HepG2 (cell line): ENCODE results near the gene SPAG7. TPM values are rescaled to one million over a fixed set of nuclear protein-coding genes. Genes with fewer than 3 reads are reported as not detected.

Experiments
- ATAC-seq: fragments of 200-7000 bp; cut with Tn5 transposase; 3 replicates; pipeline ENCODE4 v1.9.1; 2020; ENCODE audit warnings: mild to moderate bottlenecking, moderate library complexity
- BruUV-seq: library from RNA; stranded (reverse); fragments of 400-500 nt; replicated peaks from 2 replicates; lab custom pipeline; 2021; lab: Mats Ljungman, UMichigan
- CTCF ChIA-PET: fragments of 300-600 bp; formaldehyde crosslinking; extraction: SDS; loops from one replicate; lab custom pipeline; 2021; ENCODE audit warnings: low total read pairs, inconsistent platforms, low intra/inter-chr PET ratio; lab: Yijun Ruan, JAX
- POLR2A ChIA-PET: fragments of 350-600 bp; sonication (Branson Sonifier 250); formaldehyde crosslinking; loops from one replicate; lab custom pipeline; 2020; ENCODE audit warnings: antibody characterized with exemption, inconsistent platforms; lab: Yijun Ruan, JAX
- DNase-seq: peaks from one replicate; pipeline ENCODE4 v3.0.0-alpha.2; 2015; ENCODE audit warnings: low spot score
- FAIRE-seq: peaks from 3 replicates; lab custom pipeline; 2011; peaks lifted over from hg19 to GRCh38; lab: Jason Lieb, UNC
- H2AFZ ChIP-seq: one replicate; pipeline ENCODE4 v1.6.1; 2011; ENCODE audit warnings: low read length, inconsistent platforms
- H3K27ac ChIP-seq: fragments of 300-600 bp; 3 replicates; pipeline ENCODE4 v1.8.0; 2011; ENCODE audit warnings: mixed run types, mild to moderate bottlenecking, mixed read lengths, low read length, inconsistent platforms; ENCODE audit not compliant: insufficient read depth; ENCODE audit errors: extremely low read length
- H3K27me3 ChIP-seq, 2 experiments: fragments of 200-600 bp in 1 of 2; 2 replicates in 1 of 2; 3 replicates in 1 of 2; pipeline versions ENCODE4 v1.6.0 to v1.8.0; 2011; ENCODE audit warnings: low read length in 2 of 2, mild to moderate bottlenecking in 2 of 2, moderate library complexity in 2 of 2, inconsistent platforms in 1 of 2; ENCODE audit not compliant: insufficient read depth in 2 of 2, control insufficient read depth in 1 of 2
- H3K36me3 ChIP-seq, 2 experiments: fragments of 200-600 bp in 1 of 2; replicated peaks in 1 of 2; 2 replicates in 1 of 2; 3 replicates in 1 of 2; pipeline versions ENCODE4 v1.5.1 to v1.8.0; 2011; ENCODE audit warnings: low read length in 2 of 2, inconsistent platforms in 1 of 2; ENCODE audit not compliant: insufficient read depth in 2 of 2, control insufficient read depth in 1 of 2
- H3K4me1 ChIP-seq: 2 replicates; pipeline ENCODE4 v1.5.1; 2012; ENCODE audit warnings: low read length, inconsistent platforms; ENCODE audit not compliant: insufficient read depth
- H3K4me2 ChIP-seq: 2 replicates; pipeline ENCODE4 v1.6.0; 2011; ENCODE audit warnings: low read depth, low read length, inconsistent platforms
- H3K4me3 ChIP-seq, 3 experiments: fragments of 200-600 bp in 1 of 3; sonication (generic), shearing (Covaris generic) in 1 of 3; replicated peaks in 1 of 3; 2 replicates each; pipeline ENCODE4 v1.5.1; 2011 to 2016; ENCODE audit warnings: low read length in 3 of 3, inconsistent platforms in 2 of 3, low read depth in 2 of 3, mild to moderate bottlenecking in 2 of 3, control low read depth in 1 of 3, mixed read lengths in 1 of 3; ENCODE audit not compliant: insufficient read depth in 1 of 3
- H3K79me2 ChIP-seq: one replicate; pipeline ENCODE4 v1.6.1; 2011; ENCODE audit warnings: low read length, inconsistent platforms; ENCODE audit not compliant: insufficient read depth
- H3K9ac ChIP-seq: 2 replicates; pipeline ENCODE4 v1.6.0; 2011; ENCODE audit warnings: mild to moderate bottlenecking, low read depth, low read length, inconsistent platforms; ENCODE audit not compliant: insufficient read depth
- H3K9me3 ChIP-seq: 2 replicates; pipeline ENCODE4 v1.5.1; 2012; ENCODE audit warnings: mild to moderate bottlenecking, low read length
- H4K20me1 ChIP-seq: 2 replicates; pipeline ENCODE4 v1.6.0; 2011; ENCODE audit warnings: inconsistent platforms, mild to moderate bottlenecking, low read length, moderate library complexity; ENCODE audit not compliant: insufficient read depth
- ARID2 ChIP-seq: sonication (generic); formaldehyde crosslinking; IDR thresholded peaks from 2 replicates; pipeline ENCODE4 v1.8.1; 2022; ENCODE audit warnings: mild to moderate bottlenecking, missing genetic modification reagents, borderline replicate concordance
- CTCF ChIP-seq: sonication (generic); formaldehyde crosslinking; IDR thresholded peaks from 2 replicates; pipeline ENCODE4 v1.5.0; 2020; ENCODE audit warnings: mild to moderate bottlenecking, missing genetic modification reagents, moderate library complexity
- DR1 ChIP-seq: sonication (generic); formaldehyde crosslinking; IDR thresholded peaks from 2 replicates; pipeline ENCODE4 v1.8.0; 2021; ENCODE audit warnings: mild to moderate bottlenecking, missing genetic modification reagents, inconsistent platforms
- EP300 ChIP-seq, 3 experiments: sonication (generic) in 1 of 3; formaldehyde crosslinking in 1 of 3; IDR thresholded peaks; 2 replicates each; pipeline versions ENCODE4 v1.5.1 to v1.6.1; 2011 to 2020; ENCODE audit warnings: low read depth in 2 of 3, low read length in 2 of 3, borderline replicate concordance in 1 of 3, improper control_type of control experiment in 1 of 3, mild to moderate bottlenecking in 1 of 3, missing genetic modification reagents in 1 of 3, moderate library complexity in 1 of 3
- FOXC1 ChIP-seq: sonication (generic); formaldehyde crosslinking; IDR thresholded peaks from 2 replicates; pipeline ENCODE4 v1.8.0; 2022; ENCODE audit warnings: mild to moderate bottlenecking, missing genetic modification reagents, borderline replicate concordance
- HIC2 ChIP-seq: sonication (generic); formaldehyde crosslinking; IDR thresholded peaks from 2 replicates; pipeline ENCODE4 v1.9.0; 2022; ENCODE audit warnings: low read depth, missing genetic modification reagents
- HNF1B ChIP-seq: sonication (generic); formaldehyde crosslinking; IDR thresholded peaks from 2 replicates; pipeline ENCODE4 v1.5.1; 2020; ENCODE audit warnings: mild to moderate bottlenecking, moderate library complexity, missing genetic modification reagents
- HNF4G ChIP-seq, 2 experiments: sonication (generic) in 1 of 2; formaldehyde crosslinking in 1 of 2; IDR thresholded peaks; 2 replicates each; pipeline versions ENCODE4 v1.4.0 to v1.6.1; 2011 to 2020; ENCODE audit warnings: borderline replicate concordance in 2 of 2, low read depth in 2 of 2, mild to moderate bottlenecking in 2 of 2, low read length in 1 of 2, missing genetic modification reagents in 1 of 2, moderate library complexity in 1 of 2
- MAFF ChIP-seq: IDR thresholded peaks from 2 replicates; pipeline ENCODE4 v1.6.1; 2011; ENCODE audit warnings: low read depth, low read length, improper control_type of control experiment
- TGIF2 ChIP-seq: IDR thresholded peaks from 2 replicates; pipeline ENCODE4 v1.6.1; 2016; ENCODE audit warnings: control low read depth, missing compliant biosample characterization
- ZBTB33 ChIP-seq: sonication (generic); formaldehyde crosslinking; IDR thresholded peaks from 2 replicates; pipeline ENCODE4 v1.4.0; 2020; ENCODE audit warnings: missing genetic modification reagents
- ZFY ChIP-seq: sonication (generic); formaldehyde crosslinking; IDR thresholded peaks from 2 replicates; pipeline ENCODE4 v1.4.0; 2020; ENCODE audit warnings: missing genetic modification reagents
- ZNF446 ChIP-seq: sonication (generic); formaldehyde crosslinking; IDR thresholded peaks from 2 replicates; pipeline ENCODE4 v1.5.0; 2020; ENCODE audit warnings: mild to moderate bottlenecking, missing genetic modification reagents
- ZNF878 ChIP-seq: sonication (generic); formaldehyde crosslinking; IDR thresholded peaks from 2 replicates; pipeline ENCODE4 v1.8.1; 2023; ENCODE audit warnings: mild to moderate bottlenecking, missing genetic modification reagents, moderate library complexity
- WGBS: methylation state at CpG from one replicate; pipeline ENCODE4 v1.1.6; 2017; ENCODE audit warnings: low lambda C conversion rate; 5-methylcytosine and 5-hydroxymethylcytosine counted together
- in situ Hi-C: cut with HindIII; loops from 2 replicates; pipeline ENCODE4 v1.10.0; 2017; ENCODE audit warnings: low pct_unique_long_range_greater_than_20kb; ENCODE audit not compliant: extremely low pct_ligation_motif_present
- intact Hi-C: fragments of 100-400 bp; cut with micrococcal nuclease; formaldehyde crosslinking; loops from one replicate; pipeline ENCODE4 v1.10.0; 2022; ENCODE audit not compliant: unreplicated experiment
- polyA plus RNA-seq, 8 experiments: library from polyadenylated mRNA; depleted of rRNA in 3 of 8; stranded (reverse) in 7 of 8; unstranded in 1 of 8; fragments of >200 nt; fragmentation: Illumina TruSeq in 4 of 8; extraction: Trizol in 4 of 8; gene quantifications; 2 replicates each; pipeline versions ENCODE4 v1.2.1 to v1.2.3, GENCODE V29; 2011 to 2016; ENCODE audit warnings: low read depth in 4 of 8, missing spikeins in 1 of 8, mixed read lengths in 1 of 8; ENCODE audit not compliant: insufficient read depth in 1 of 8
- total RNA-seq, 5 experiments: library from RNA; depleted of rRNA; stranded (reverse); fragments of >200 nt; fragmentation: Illumina TruSeq; extraction: Trizol; gene quantifications; 2 replicates each; pipeline ENCODE4 v1.2.3, GENCODE V29; 2016; ENCODE audit warnings: low read depth in 1 of 5

Gene SPAG7
- total and polyA plus RNA-seq, 2 of the 13 experiments (the other 11 are each of a cell fraction or from before 2014, with no cell fraction given): 51.0 to 59.0 TPM

GRCh38 chr17:4945176-4945943 is 22.3 kb downstream of the SPAG7 start:
- ATAC-seq (no peak), DNase-seq (peak; percentile 59), FAIRE-seq (peak; percentile 43)
- WGBS: 71% methylated on average over 7 of the region's 7 CpGs
- intact Hi-C loops (no loop called here), in situ Hi-C loops (no loop called here)
- peak overlapping the region; percentile 96; the same call in 1 of the 2 replicates for H3K4me2 ChIP-seq
- peaks cover 18 to 37% of the 10 kb centered on the region in 2 experiments for H3K36me3 ChIP-seq
- CTCF ChIA-PET: no interaction called here
- no TSS peak for BruUV-seq
- H3K4me3 ChIP-seq: peak overlapping the region in 2 of 3 experiments; percentile 20 to 100; a peak in 2 of 6 replicates
- H4K20me1 ChIP-seq: peaks cover 33% of the 10 kb centered on the region
- no peaks in the 10 kb centered on the region for H3K9me3 ChIP-seq
- no peak overlapping the region for H2AFZ ChIP-seq
- H3K27ac ChIP-seq: peak overlapping the region; percentile 38
- H3K9ac ChIP-seq: no peak overlapping the region
- POLR2A ChIA-PET: interaction anchor here (1.2 to 10.0 kb wide), 3 partner anchors 22 to 224 kb away, joined by 3 to 273 read pairs (median 6); partner anchors contain the start of gene SPAG7
- peaks cover 61% of the 10 kb centered on the region for H3K79me2 ChIP-seq
- peaks cover 38% of the 10 kb centered on the region for H3K4me1 ChIP-seq
- no peaks in the 10 kb centered on the region; a peak in 1 of 5 replicates for H3K27me3 ChIP-seq
- TF ChIP-seq HNF1B (CRISPR knock-in tag) (no peak), FOXC1 (CRISPR knock-in tag) (no peak), ZBTB33 (CRISPR knock-in tag) (no peak), HNF4G (IDR thresholded peaks at IDR 0.05; ENCODE audit: borderline replicate concordance, low read depth, low read length) (no peak), HNF4G (CRISPR knock-in tag; IDR thresholded peaks at IDR 0.05; ENCODE audit: borderline replicate concordance, low read depth) (no peak), ZFY (peak; percentile 44; the same call in 1 of the 2 replicates), ARID2 (CRISPR knock-in tag) (peak; percentile 46; the same call in 1 of the 2 replicates), ZNF878 (CRISPR knock-in tag) (no peak), DR1 (CRISPR knock-in tag) (no peak), ZNF446 (CRISPR knock-in tag) (no peak), MAFF (no peak), CTCF (CRISPR knock-in tag) (0 out of 2 replicates have a peak, but pooled peaks have one; percentile 5), EP300 (IDR thresholded peaks at IDR 0.05; ENCODE audit: low read depth in 2 of 2, low read length in 2 of 2) (no peak), EP300 (CRISPR knock-in tag; IDR thresholded peaks at IDR 0.05; ENCODE audit: borderline replicate concordance) (no peak), HIC2 (no peak), TGIF2 (CRISPR knock-in tag) (0 out of 2 replicates have a peak, but pooled peaks have one; percentile 54)
